ENCODE data around the gene NUP160.
"Not testable (repeated sequence)": the region's sequence is repeated elsewhere in the genome, so short reads cannot be mapped to it uniquely, and the experiment has no call there.

The NUP160 gene

GRCh38 chr11:47775240-47775869 lies 72.8 kb downstream of the NUP160 start:
- DNase-seq, result no peak
- H3K4me3 ChIP-seq (ENCODE audit: low read depth, low read length), result no peak overlapping the region
- H3K27ac ChIP-seq, result no peak overlapping the region
- no peak for TF ChIP-seq CTCF (IDR thresholded peaks at IDR 0.05; ENCODE audit: low read depth, low read length, missing control alignments)
- H3K27me3 ChIP-seq (replicated peaks), result no peaks in the 10 kb centered on the region
- peaks cover 22% of the 10 kb centered on the region for H3K36me3 ChIP-seq (replicated peaks)
- in situ Hi-C loops (cut with HindIII; ENCODE audit: low pct_ligation_motif_present, low sequenced_read_pairs), result no loop called here

- Histone ChIP-seq H3K27me3 (replicated peaks) (no peaks in the 10 kb centered on the region), H3K4me3 (ENCODE audit: low read depth, low read length) (no peak overlapping the region), H3K36me3 (replicated peaks) (peaks cover 8% of the 10 kb centered on the region), H3K27ac (no peak overlapping the region)
- DNase-seq, result no peak
- in situ Hi-C loops (cut with HindIII; ENCODE audit: low pct_ligation_motif_present, low sequenced_read_pairs), result no loop called here
- TF ChIP-seq CTCF (IDR thresholded peaks at IDR 0.05; ENCODE audit: low read depth, low read length, missing control alignments), result no peak
These were observed 74.3 kb downstream of the NUP160 start for GRCh38 chr11:47773882-47774281.

GRCh38 chr11:47769556-47769955 lies 78.6 kb downstream of the NUP160 start:
- not testable (repeated sequence) for H3K27ac ChIP-seq

GRCh38 chr11:47768101-47768612 lies 80.0 kb downstream of the NUP160 start:
- Histone ChIP-seq H3K4me3 (ENCODE audit: low read depth, low read length) (peak overlapping the region; percentile 65), H3K27ac (peak overlapping the region; percentile 97), H3K36me3 (replicated peaks) (peaks cover 15% of the 10 kb centered on the region), H3K27me3 (replicated peaks) (no peaks in the 10 kb centered on the region)
- peak; percentile 14 for TF ChIP-seq CTCF (IDR thresholded peaks at IDR 0.05; ENCODE audit: low read depth, low read length, missing control alignments)
- in situ Hi-C loops (cut with HindIII; ENCODE audit: low pct_ligation_motif_present, low sequenced_read_pairs), result no loop called here
- DNase-seq, result peak; percentile 53

More at GRCh38 chr11:47769556-47769955, 78.6 kb downstream of the NUP160 start:
- DNase-seq; H3K36me3 ChIP-seq (replicated peaks); in situ Hi-C loops (cut with HindIII; ENCODE audit: low pct_ligation_motif_present, low sequenced_read_pairs); H3K4me3 ChIP-seq (ENCODE audit: low read depth, low read length); H3K27me3 ChIP-seq (replicated peaks): not testable (repeated sequence)

- Histone ChIP-seq H3K27ac (peak overlapping the region; percentile 94), H3K4me3 (ENCODE audit: low read depth, low read length) (peak overlapping the region; percentile 84), H3K27me3 (replicated peaks) (no peaks in the 10 kb centered on the region), H3K36me3 (replicated peaks) (peaks cover 27% of the 10 kb centered on the region)
- DNase-seq, result peak; percentile 48
- in situ Hi-C loops (cut with HindIII; ENCODE audit: low pct_ligation_motif_present, low sequenced_read_pairs), result no loop called here
- TF ChIP-seq CTCF (IDR thresholded peaks at IDR 0.05; ENCODE audit: low read depth, low read length, missing control alignments), result no peak
These were observed 81.5 kb downstream of the NUP160 start for GRCh38 chr11:47766509-47767227.

GRCh38 chr11:47765086-47765485 lies 83.1 kb downstream of the NUP160 start:
- H3K4me3 ChIP-seq (ENCODE audit: low read depth, low read length), result peak overlapping the region; percentile 84
- no peak for TF ChIP-seq CTCF (IDR thresholded peaks at IDR 0.05; ENCODE audit: low read depth, low read length, missing control alignments)
- in situ Hi-C loops (cut with HindIII; ENCODE audit: low pct_ligation_motif_present, low sequenced_read_pairs), result no loop called here
- H3K27ac ChIP-seq, result no peak overlapping the region
- no peak for DNase-seq
- H3K27me3 ChIP-seq (replicated peaks), result no peaks in the 10 kb centered on the region
- H3K36me3 ChIP-seq (replicated peaks), result peaks cover 40% of the 10 kb centered on the region

GRCh38 chr11:47759291-47759690 lies 88.9 kb downstream of the NUP160 start:
- H3K4me3 ChIP-seq (ENCODE audit: low read depth, low read length); in situ Hi-C loops (cut with HindIII; ENCODE audit: low pct_ligation_motif_present, low sequenced_read_pairs); DNase-seq; H3K27me3 ChIP-seq (replicated peaks); H3K27ac ChIP-seq: not testable (repeated sequence)
- H3K36me3 ChIP-seq (replicated peaks), result peaks cover 75% of the 10 kb centered on the region

Data from brain microvascular endothelial cell (primary cell).